Body of pancreas (tissue), 4 donors: ENCODE results near the gene KCNMB2.

ENCODE experiments used
- POLR2A ChIP-seq, 3 donors: fragments of 450-650 bp; IDR thresholded peaks; one replicate each; pipeline ENCODE4 v1.6.1; 2016; ENCODE audit warnings: antibody characterized with exemption in 3 of 3, mild to moderate bottlenecking in 2 of 3
- TF ChIP-seq, protein P1 (sequence below), 7 experiments: fragments of 450-650 bp in 4 of 7; fragments of 200-600 bp in 3 of 7; sonication (generic) in 3 of 7; IDR thresholded peaks; one replicate each; pipeline ENCODE4 v1.5.1; 2016 to 2019; ENCODE audit warnings: antibody characterized with exemption in 7 of 7

DNA sequence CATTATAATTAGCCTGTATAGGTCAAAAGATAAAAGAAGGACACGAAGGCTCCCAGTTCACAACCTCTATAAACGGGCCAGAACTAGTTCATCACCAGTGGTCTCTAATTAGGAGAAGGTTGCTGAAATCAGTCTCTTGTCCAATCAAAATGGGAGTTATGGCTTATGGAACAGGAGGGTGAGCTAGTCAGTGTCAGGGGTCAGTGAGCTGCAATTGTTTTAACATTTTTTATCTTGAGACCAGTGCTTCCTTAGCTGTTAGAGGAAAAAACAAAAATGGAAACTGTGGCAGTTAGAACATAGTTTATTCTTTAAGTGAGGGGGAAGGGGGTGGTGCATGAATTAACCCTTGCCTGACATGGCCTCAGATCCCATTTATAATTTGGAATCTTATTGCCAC lies 141.7 kb downstream of the KCNMB2 start:
- TF ChIP-seq, protein P1, sequence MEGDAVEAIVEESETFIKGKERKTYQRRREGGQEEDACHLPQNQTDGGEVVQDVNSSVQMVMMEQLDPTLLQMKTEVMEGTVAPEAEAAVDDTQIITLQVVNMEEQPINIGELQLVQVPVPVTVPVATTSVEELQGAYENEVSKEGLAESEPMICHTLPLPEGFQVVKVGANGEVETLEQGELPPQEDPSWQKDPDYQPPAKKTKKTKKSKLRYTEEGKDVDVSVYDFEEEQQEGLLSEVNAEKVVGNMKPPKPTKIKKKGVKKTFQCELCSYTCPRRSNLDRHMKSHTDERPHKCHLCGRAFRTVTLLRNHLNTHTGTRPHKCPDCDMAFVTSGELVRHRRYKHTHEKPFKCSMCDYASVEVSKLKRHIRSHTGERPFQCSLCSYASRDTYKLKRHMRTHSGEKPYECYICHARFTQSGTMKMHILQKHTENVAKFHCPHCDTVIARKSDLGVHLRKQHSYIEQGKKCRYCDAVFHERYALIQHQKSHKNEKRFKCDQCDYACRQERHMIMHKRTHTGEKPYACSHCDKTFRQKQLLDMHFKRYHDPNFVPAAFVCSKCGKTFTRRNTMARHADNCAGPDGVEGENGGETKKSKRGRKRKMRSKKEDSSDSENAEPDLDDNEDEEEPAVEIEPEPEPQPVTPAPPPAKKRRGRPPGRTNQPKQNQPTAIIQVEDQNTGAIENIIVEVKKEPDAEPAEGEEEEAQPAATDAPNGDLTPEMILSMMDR (IDR thresholded peaks at IDR 0.05): no peak
- no peak for TF ChIP-seq POLR2A (IDR thresholded peaks at IDR 0.05)
